Measurements from ENCODE around the gene SLC27A4.
"Not testable (repeated sequence)": the region's sequence is repeated elsewhere in the genome, so short reads cannot be mapped to it uniquely, and the experiment has no call there.

SLC27A4 gene

GRCh38 chr9:128324401-128324800 is 15.9 kb upstream of the SLC27A4 start:
- no peak for DNase-seq (ENCODE audit: low spot score)

GRCh38 chr9:128325629-128326028 is 14.7 kb upstream of the SLC27A4 start:
- no peak for DNase-seq (ENCODE audit: low spot score)

GRCh38 chr9:128333451-128333869 is 6.9 kb upstream of the SLC27A4 start:
- DNase-seq (ENCODE audit: low spot score), result no peak

- no peak for DNase-seq (ENCODE audit: low spot score)
These were observed 5.2 kb upstream of the SLC27A4 start for GRCh38 chr9:128335161-128335560.

GRCh38 chr9:128335914-128336313 is 4.4 kb upstream of the SLC27A4 start:
- no peak for DNase-seq (ENCODE audit: low spot score)

GRCh38 chr9:128337936-128338335 is 2.4 kb upstream of the SLC27A4 start:
- no peak for DNase-seq (ENCODE audit: low spot score)

GRCh38 chr9:128338852-128339614 is 1.3 kb upstream of the SLC27A4 start:
- not testable (repeated sequence) for DNase-seq (ENCODE audit: low spot score)

- DNase-seq (ENCODE audit: low spot score), result no peak
These were observed 536 bp downstream of the SLC27A4 start for GRCh38 chr9:128340691-128341434.

- peak; percentile 74 for DNase-seq (ENCODE audit: low spot score)
These were observed 1.1 kb downstream of the SLC27A4 start for GRCh38 chr9:128341435-128341849.

- DNase-seq (ENCODE audit: low spot score), result no peak
These were observed 2.8 kb downstream of the SLC27A4 start for GRCh38 chr9:128342971-128343680.

- DNase-seq (ENCODE audit: low spot score), result no peak
These were observed 3.5 kb downstream of the SLC27A4 start for GRCh38 chr9:128343855-128344254.

GRCh38 chr9:128344931-128345605 is 4.7 kb downstream of the SLC27A4 start:
- DNase-seq (ENCODE audit: low spot score), result no peak

- no peak for DNase-seq (ENCODE audit: low spot score)
These were observed 8.8 kb downstream of the SLC27A4 start for GRCh38 chr9:128349125-128349524.

- no peak for DNase-seq (ENCODE audit: low spot score)
These were observed 9.4 kb downstream of the SLC27A4 start for GRCh38 chr9:128349772-128350171.

GRCh38 chr9:128355451-128355850 is 15.1 kb downstream of the SLC27A4 start:
- DNase-seq (ENCODE audit: low spot score), result no peak

GRCh38 chr9:128358090-128358489 is 17.8 kb downstream of the SLC27A4 start:
- no peak for DNase-seq (ENCODE audit: low spot score)

- DNase-seq (ENCODE audit: low spot score), result no peak
These were observed 18.5 kb downstream of the SLC27A4 start for GRCh38 chr9:128358861-128359260.

GRCh38 chr9:128360826-128361225 is 20.5 kb downstream of the SLC27A4 start:
- no peak for DNase-seq (ENCODE audit: low spot score)

- no peak for DNase-seq (ENCODE audit: low spot score)
These were observed 21.1 kb downstream of the SLC27A4 start for GRCh38 chr9:128361296-128361985.

- DNase-seq (ENCODE audit: low spot score), result peak; percentile 66
These were observed 21.8 kb downstream of the SLC27A4 start for GRCh38 chr9:128361986-128362646.

GRCh38 chr9:128362774-128363173 is 22.4 kb downstream of the SLC27A4 start:
- DNase-seq (ENCODE audit: low spot score), result no peak

All from CD4-positive, alpha-beta T cell treated with Interleukin-15 for 4 hours (primary cell).